ENCODE data around the gene TMEM144. TPM values are rescaled to one million over a fixed set of nuclear protein-coding genes. Genes with fewer than 3 reads are reported as not detected.

TMEM144 gene
- total RNA-seq, 1 experiment from 2014 or later: 6.0 TPM

- H3K4me3 ChIP-seq (ENCODE audit: low read depth in 2 of 2, low read length in 2 of 2): no peak overlapping the region
- DNase-seq (ENCODE audit: low read depth, low spot score) (no peak), ATAC-seq (no peak)
- POLR2A ChIA-PET: no interaction called here
- no peaks in the 10 kb centered on the region for H3K36me3 ChIP-seq (ENCODE audit: control insufficient read depth, insufficient read depth, low read length)
- H3K27ac ChIP-seq (ENCODE audit: low read length): no peak overlapping the region
- no peaks in the 10 kb centered on the region for H3K27me3 ChIP-seq (ENCODE audit: control insufficient read depth, insufficient read depth, low read length)
- CTCF ChIA-PET: no interaction called here
- in situ Hi-C loops (cut with HindIII; ENCODE audit: low pct_unique_long_range_greater_than_20kb, low sequenced_read_pairs): no loop called here
- TF ChIP-seq POLR2AphosphoS5 (IDR thresholded peaks at IDR 0.05; ENCODE audit: low read depth, low read length) (no peak), REST (IDR thresholded peaks at IDR 0.05; ENCODE audit: insufficient read depth in 1 of 2, low read depth in 2 of 2, low read length in 1 of 2) (no peak), SIN3A (IDR thresholded peaks at IDR 0.05; ENCODE audit: borderline replicate concordance, insufficient read depth, low read depth, low read length) (no peak), CTCF (IDR thresholded peaks at IDR 0.05) (no peak), TCF7L2 (IDR thresholded peaks at IDR 0.05; ENCODE audit: low read depth, low read length) (no peak)
- no TSS peak for BruUV-seq (replicated peaks)
- H3K4me1 ChIP-seq (ENCODE audit: control insufficient read depth, insufficient read depth, low read length): no peaks in the 10 kb centered on the region
- no peaks in the 10 kb centered on the region for H3K9me3 ChIP-seq (ENCODE audit: control insufficient read depth, insufficient read depth, low read depth, low read length)
- intact Hi-C loops (cut with micrococcal nuclease; ENCODE audit: unreplicated experiment): no loop called here
Observed at GRCh38 chr4:158238575-158238974, 28.3 kb downstream of the TMEM144 start.

GRCh38 chr4:158239196-158239595 lies 28.9 kb downstream of the TMEM144 start:
- ATAC-seq (no peak), DNase-seq (ENCODE audit: low read depth, low spot score) (no peak)
- in situ Hi-C loops (cut with HindIII; ENCODE audit: low pct_unique_long_range_greater_than_20kb, low sequenced_read_pairs): no loop called here
- no peaks in the 10 kb centered on the region for H3K27me3 ChIP-seq (ENCODE audit: control insufficient read depth, insufficient read depth, low read length)
- H3K4me3 ChIP-seq (ENCODE audit: low read depth in 2 of 2, low read length in 2 of 2): no peak overlapping the region
- TF ChIP-seq TCF7L2 (IDR thresholded peaks at IDR 0.05; ENCODE audit: low read depth, low read length) (no peak), REST (IDR thresholded peaks at IDR 0.05; ENCODE audit: insufficient read depth in 1 of 2, low read depth in 2 of 2, low read length in 1 of 2) (no peak), POLR2AphosphoS5 (IDR thresholded peaks at IDR 0.05; ENCODE audit: low read depth, low read length) (no peak), SIN3A (IDR thresholded peaks at IDR 0.05; ENCODE audit: borderline replicate concordance, insufficient read depth, low read depth, low read length) (no peak), CTCF (IDR thresholded peaks at IDR 0.05) (no peak)
- BruUV-seq (replicated peaks): no TSS peak
- CTCF ChIA-PET: no interaction called here
- no peaks in the 10 kb centered on the region for H3K36me3 ChIP-seq (ENCODE audit: control insufficient read depth, insufficient read depth, low read length)
- POLR2A ChIA-PET: no interaction called here
- no peak overlapping the region for H3K27ac ChIP-seq (ENCODE audit: low read length)
- no peaks in the 10 kb centered on the region for H3K9me3 ChIP-seq (ENCODE audit: control insufficient read depth, insufficient read depth, low read depth, low read length)
- no peaks in the 10 kb centered on the region for H3K4me1 ChIP-seq (ENCODE audit: control insufficient read depth, insufficient read depth, low read length)
- intact Hi-C loops (cut with micrococcal nuclease; ENCODE audit: unreplicated experiment): no loop called here
